Loucy (cell line): ENCODE measurements around the gene ADD1.

ENCODE experiments used
- CTCF ChIP-seq: fragments of 200-600 bp; sonication (generic); conservative IDR thresholded peaks from 2 replicates; pipeline ENCODE4 v1.5.1; 2014; ENCODE audit warnings: mild to moderate bottlenecking, antibody characterized with exemption, low read length
- EZH2phosphoT487 ChIP-seq: fragments of 200-600 bp; IDR thresholded peaks from 2 replicates; pipeline ENCODE4 v1.6.1; 2018; ENCODE audit warnings: antibody characterized with exemption, mild to moderate bottlenecking, moderate library complexity, borderline replicate concordance

- TF ChIP-seq CTCF (no peak), EZH2phosphoT487 (no peak)
Measured at GRCh38 chr4:2835978-2836377, 7.7 kb upstream of the ADD1 start.
